ENCODE measurements around the gene PARP14.
"Not testable (repeated sequence)": the region's sequence is repeated elsewhere in the genome, so short reads cannot be mapped to it uniquely, and the experiment has no call there.

The PARP14 gene

GRCh38 chr3:122679085-122679881, 1.4 kb upstream of the PARP14 start:
- DNase-seq = peak; percentile 55

- no peak for DNase-seq
Observed at GRCh38 chr3:122679882-122680474, 661 bp upstream of the PARP14 start.

GRCh38 chr3:122681284-122681973, 790 bp downstream of the PARP14 start:
- no peak for DNase-seq

- no peak for DNase-seq
Observed at GRCh38 chr3:122681974-122682409, 1.4 kb downstream of the PARP14 start.

- DNase-seq = not testable (repeated sequence)
Observed at GRCh38 chr3:122682778-122683411, 2.3 kb downstream of the PARP14 start.

- DNase-seq = no peak
Observed at GRCh38 chr3:122687298-122687697, 6.7 kb downstream of the PARP14 start.

- no peak for DNase-seq
Observed at GRCh38 chr3:122688996-122689395, 8.4 kb downstream of the PARP14 start.

GRCh38 chr3:122689587-122689986, 8.9 kb downstream of the PARP14 start:
- no peak for DNase-seq

GRCh38 chr3:122690096-122690495, 9.5 kb downstream of the PARP14 start:
- no peak for DNase-seq

GRCh38 chr3:122691195-122691594, 10.6 kb downstream of the PARP14 start:
- no peak for DNase-seq

GRCh38 chr3:122692674-122693073, 12.0 kb downstream of the PARP14 start:
- no peak for DNase-seq

GRCh38 chr3:122694966-122695365, 14.3 kb downstream of the PARP14 start:
- DNase-seq = no peak

GRCh38 chr3:122695927-122696561, 15.4 kb downstream of the PARP14 start:
- DNase-seq = no peak

- DNase-seq = no peak
Observed at GRCh38 chr3:122697952-122698620, 17.4 kb downstream of the PARP14 start.

- DNase-seq = no peak
Observed at GRCh38 chr3:122700193-122700592, 19.6 kb downstream of the PARP14 start.

- no peak for DNase-seq
Observed at GRCh38 chr3:122705379-122705778, 24.7 kb downstream of the PARP14 start.

GRCh38 chr3:122710616-122711251, 30.1 kb downstream of the PARP14 start:
- DNase-seq = not testable (repeated sequence)

- DNase-seq = no peak
Observed at GRCh38 chr3:122714273-122714672, 33.6 kb downstream of the PARP14 start.

GRCh38 chr3:122716667-122717066, 36.0 kb downstream of the PARP14 start:
- DNase-seq = no peak

GRCh38 chr3:122719273-122719921, 38.8 kb downstream of the PARP14 start:
- no peak for DNase-seq

GRCh38 chr3:122725106-122725505, 44.5 kb downstream of the PARP14 start:
- DNase-seq = no peak

Data from T1000 (cell line).